SK-N-MC (cell line): ENCODE data around the gene CPA3.

Source experiments
- EZH2 ChIP-seq: fragments of 200-600 bp; sonication (generic); IDR thresholded peaks from one replicate; pipeline ENCODE4 v1.6.1; 2017; ENCODE audit warnings: antibody characterized with exemption
- FOXP2 ChIP-seq: optimal IDR thresholded peaks from 2 replicates; pipeline ENCODE3; 2011; ENCODE audit warnings: mild to moderate bottlenecking, moderate library complexity; ENCODE audit not compliant: insufficient read depth; ENCODE audit errors: extremely low read length, control extremely low read depth
- POLR2AphosphoS5 ChIP-seq: IDR thresholded peaks from 2 replicates; pipeline ENCODE4 v1.6.1; 2012; ENCODE audit warnings: mild to moderate bottlenecking, low read depth, low read length, borderline replicate concordance

- TF ChIP-seq POLR2AphosphoS5 = no peak
- TF ChIP-seq EZH2 = no peak
- TF ChIP-seq FOXP2 = no peak
These were observed 8.3 kb downstream of the CPA3 start for GRCh38 chr3:148873270-148873927.
